Activated naive CD4-positive, alpha-beta T cell treated with anti-CD3 and anti-CD28 coated beads, Interleukin-2, amount 50 U/mL, for 72 hours (primary cell): ENCODE measurements around the gene L3MBTL4. TPM values are rescaled to one million over a fixed set of nuclear protein-coding genes. Genes with fewer than 3 reads are reported as not detected.
"Not testable (repeated sequence)": the region's sequence is repeated elsewhere in the genome, so short reads cannot be mapped to it uniquely, and the experiment has no call there.

Source experiments
- ATAC-seq, 2 donors: fragments of 150-1000 bp; cut with Tn5 transposase; 2 replicates each; pipeline ENCODE4 v1.10.0; 2021; ENCODE audit warnings: mild to moderate bottlenecking in 2 of 2, moderate library complexity in 2 of 2
- DNase-seq, 2 donors: peaks; one replicate each; pipeline ENCODE4 v3.0.0; 2021 to 2022; ENCODE audit warnings: low spot score in 2 of 2
- H3K27ac Mint-ChIP-seq, 2 donors: one replicate each; pipeline ENCODE4 v1.8.0; 2022; ENCODE audit warnings: mild to moderate bottlenecking in 2 of 2, mixed read lengths in 2 of 2
- H3K36me3 Mint-ChIP-seq, 2 donors: one replicate each; pipeline ENCODE4 v1.8.0; 2022; ENCODE audit warnings: mixed read lengths in 2 of 2
- H3K9me3 Mint-ChIP-seq, 2 donors: one replicate each; pipeline ENCODE4 v1.8.0; 2022; ENCODE audit warnings: mixed read lengths in 2 of 2
- total RNA-seq, 2 donors: library from RNA; stranded (reverse); gene quantifications; one replicate each; pipeline ENCODE4 v1.2.3, GENCODE V29; 2022

L3MBTL4 gene
- total RNA-seq, 2 donors from 2014 or later, result 0.10 to 0.55 TPM

DNA sequence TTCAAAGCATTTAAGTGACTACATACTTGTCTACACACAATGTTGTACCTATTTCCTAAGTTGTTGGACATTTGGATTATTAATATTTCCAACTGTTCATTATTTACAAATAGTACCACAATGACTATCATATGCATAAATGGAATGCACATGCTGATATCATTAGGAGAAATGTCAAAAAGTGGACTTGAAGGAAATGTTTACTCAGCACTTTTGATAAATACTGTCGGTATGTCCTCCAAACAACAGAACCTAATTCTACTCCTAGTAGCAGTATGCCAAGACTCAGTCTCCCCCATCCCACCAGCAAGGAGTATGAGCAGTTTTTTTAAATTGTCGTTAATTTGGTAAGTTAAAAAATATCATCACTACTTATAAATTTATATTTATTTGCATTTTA lies 116.8 kb downstream of the L3MBTL4 start:
- Mint-ChIP-seq H3K9me3 (no peaks in the 10 kb centered on the region), H3K36me3 (no peaks in the 10 kb centered on the region), H3K27ac (no peak overlapping the region)
- ATAC-seq, result no peak
- DNase-seq, result no peak

DNA sequence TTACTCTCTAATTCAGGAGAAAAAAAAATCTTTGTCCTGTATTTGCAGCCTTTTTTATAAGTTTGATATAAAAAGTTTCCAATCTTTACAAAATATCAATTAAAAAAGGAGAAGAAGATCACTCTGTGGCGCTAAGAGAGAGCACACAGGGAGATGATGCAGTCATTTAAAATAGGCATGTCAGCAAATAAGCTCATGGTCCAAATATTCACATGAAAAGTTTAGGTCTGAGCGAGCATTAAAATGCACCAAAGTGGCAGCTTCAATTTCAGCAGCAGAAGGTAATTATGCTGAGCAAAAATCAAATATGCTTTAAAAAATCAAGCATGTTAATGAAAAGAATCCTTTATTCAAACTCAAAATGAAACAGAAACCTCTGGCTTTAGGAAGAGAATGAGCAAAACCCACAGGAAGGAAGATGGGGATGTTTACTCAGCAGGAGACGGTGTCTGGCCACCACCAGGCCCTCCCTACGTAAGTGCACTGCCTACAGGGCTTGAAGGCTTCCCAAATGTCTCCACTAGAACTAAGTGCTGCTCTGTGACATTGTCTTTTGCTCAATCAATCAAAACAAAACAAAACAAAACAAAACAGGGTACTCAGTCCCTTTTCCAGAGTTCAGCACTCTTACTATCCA lies 120.4 kb downstream of the L3MBTL4 start:
- Mint-ChIP-seq H3K36me3 (no peaks in the 10 kb centered on the region), H3K27ac (no peak overlapping the region), H3K9me3 (no peaks in the 10 kb centered on the region)
- DNase-seq (no peak), ATAC-seq (no peak)

DNA sequence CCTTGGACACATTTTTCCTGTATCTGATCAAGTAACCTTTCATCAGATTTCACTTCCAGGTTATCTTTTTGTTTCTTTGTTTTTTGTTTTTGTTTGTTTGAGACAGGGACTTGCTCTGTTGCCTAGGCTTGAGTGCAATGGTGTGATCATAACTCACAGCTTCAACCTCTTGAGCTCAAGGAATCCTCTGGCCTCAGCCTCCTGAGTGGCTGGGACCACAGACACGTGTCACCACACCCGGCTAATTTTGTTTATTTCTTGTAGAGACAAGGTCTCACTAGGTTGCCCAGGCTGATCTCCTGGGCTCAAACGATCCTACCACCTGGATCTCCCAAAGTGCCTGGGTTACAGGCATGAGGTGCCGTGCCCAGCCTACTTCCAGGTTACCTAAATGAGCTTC lies 124.9 kb downstream of the L3MBTL4 start:
- DNase-seq (no peak), ATAC-seq (no peak)
- no peaks in the 10 kb centered on the region for H3K36me3 Mint-ChIP-seq
- H3K9me3 Mint-ChIP-seq, result no peaks in the 10 kb centered on the region
- H3K27ac Mint-ChIP-seq, result no peak overlapping the region

DNA sequence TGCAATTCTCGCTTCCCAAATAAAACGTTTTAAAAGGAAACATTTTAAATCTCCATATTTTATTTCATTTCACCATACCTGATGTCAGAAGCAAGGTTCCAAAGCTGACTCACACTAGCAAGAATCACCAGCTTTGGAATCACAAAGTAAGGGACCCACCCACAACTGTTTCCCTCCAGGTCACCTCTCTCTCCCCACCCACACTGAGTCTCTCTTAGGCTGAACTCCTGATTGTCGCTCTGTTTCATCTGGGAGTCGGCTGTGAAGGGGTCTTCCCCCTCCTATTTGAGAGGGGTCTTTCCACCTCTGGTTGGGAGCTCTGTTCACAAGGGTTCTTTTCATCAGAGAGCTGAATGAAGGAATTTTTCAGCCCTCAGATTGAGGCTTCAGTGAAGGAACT lies 128.1 kb downstream of the L3MBTL4 start:
- DNase-seq, result no peak
- no peak for ATAC-seq
- no peak overlapping the region for H3K27ac Mint-ChIP-seq
- H3K9me3 Mint-ChIP-seq, result no peaks in the 10 kb centered on the region
- no peaks in the 10 kb centered on the region for H3K36me3 Mint-ChIP-seq

DNA sequence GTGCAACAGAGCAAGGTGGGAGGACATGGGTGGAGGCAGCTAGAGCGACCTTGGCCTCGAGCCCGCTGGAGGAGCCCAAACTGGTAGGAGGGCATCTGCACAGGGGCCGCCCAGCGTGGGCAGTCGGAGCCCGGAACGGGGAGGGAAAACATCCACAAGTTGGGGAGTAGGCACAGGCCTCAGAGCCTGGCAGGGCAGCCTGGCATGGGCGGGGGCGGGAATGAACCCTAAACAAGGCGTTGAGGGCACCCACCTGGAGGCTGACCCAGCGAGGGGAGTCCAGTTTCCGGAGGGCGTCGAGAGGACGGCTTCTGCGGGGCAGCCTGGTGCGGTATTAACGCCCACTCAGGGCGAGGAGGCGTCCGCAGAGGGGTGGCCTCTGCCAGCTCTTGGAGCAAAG lies 129.9 kb downstream of the L3MBTL4 start:
- ATAC-seq (no peak), DNase-seq (no peak)
- H3K27ac Mint-ChIP-seq, result no peak overlapping the region
- H3K9me3 Mint-ChIP-seq, result no peaks in the 10 kb centered on the region
- no peaks in the 10 kb centered on the region for H3K36me3 Mint-ChIP-seq

DNA sequence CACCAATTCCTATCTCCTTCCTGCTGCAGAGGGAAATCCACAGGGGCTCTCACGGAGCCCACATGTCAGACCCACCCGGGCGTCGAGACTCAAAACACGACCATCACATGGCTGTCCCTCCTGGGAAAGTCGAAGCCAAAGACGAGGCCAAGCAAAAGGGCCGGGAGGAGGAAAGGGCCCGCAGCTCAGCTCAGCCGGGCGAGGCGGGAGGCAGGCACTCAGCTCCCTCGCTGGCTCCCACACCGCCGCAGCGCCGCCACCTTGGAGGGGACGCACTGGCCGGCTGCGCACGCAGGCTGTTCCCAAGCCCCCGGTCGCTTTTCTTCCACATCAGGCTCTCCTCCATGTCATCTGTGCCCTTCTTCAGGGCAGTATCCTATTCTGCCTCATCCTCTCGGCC lies 130.4 kb downstream of the L3MBTL4 start:
- no peaks in the 10 kb centered on the region for H3K9me3 Mint-ChIP-seq
- ATAC-seq (no peak), DNase-seq (no peak)

DNA sequence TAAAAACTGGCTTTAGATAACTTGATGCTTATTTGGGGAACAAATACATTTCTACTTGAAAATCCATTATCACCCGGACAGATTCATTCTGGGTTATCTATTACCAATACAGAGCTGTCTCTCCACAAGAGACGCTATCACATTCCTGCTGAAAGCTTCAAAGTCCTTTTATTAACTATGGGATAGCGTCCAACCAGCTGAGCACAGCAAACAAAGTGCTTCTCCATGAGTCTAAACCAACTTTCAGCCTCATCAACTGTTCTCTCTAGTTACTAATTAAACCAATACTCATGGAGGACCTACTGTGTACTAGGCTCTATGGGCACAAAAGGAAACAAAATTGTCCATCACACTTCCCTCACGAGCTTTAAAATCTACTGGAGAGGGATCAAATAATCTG lies 132.8 kb downstream of the L3MBTL4 start:
- Mint-ChIP-seq H3K27ac (no peak overlapping the region), H3K36me3 (no peaks in the 10 kb centered on the region), H3K9me3 (no peaks in the 10 kb centered on the region)
- DNase-seq (no peak), ATAC-seq (no peak)

More for the DNA sequence above, 130.4 kb downstream of the L3MBTL4 start:
- H3K36me3 Mint-ChIP-seq, result no peaks in the 10 kb centered on the region
- H3K27ac Mint-ChIP-seq, result no peak overlapping the region

DNA sequence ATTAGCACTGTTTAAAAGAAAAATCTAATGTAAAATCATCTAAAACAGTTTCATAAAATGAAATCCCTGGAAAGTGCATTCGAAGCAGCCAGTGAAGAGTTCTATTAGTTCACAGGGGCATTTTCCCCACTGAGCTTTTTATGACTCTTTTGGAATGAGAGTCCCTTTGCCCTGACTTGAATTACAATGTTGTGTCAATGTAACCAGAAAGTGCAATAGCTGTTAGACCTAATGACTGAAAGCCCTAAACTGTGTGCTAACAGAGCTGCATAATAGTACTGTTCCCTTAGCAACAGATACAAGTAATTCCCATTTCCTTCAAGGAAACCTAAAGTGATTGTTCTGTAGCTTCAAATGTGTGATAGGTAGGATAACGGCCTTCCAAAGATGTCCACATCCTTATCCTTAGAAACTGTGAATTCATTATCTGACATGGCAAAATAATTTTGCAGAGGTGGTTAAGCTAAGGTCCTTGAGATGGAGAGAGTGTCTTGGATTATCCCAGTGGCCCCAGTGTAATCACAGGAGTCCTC lies 134.4 kb downstream of the L3MBTL4 start:
- Mint-ChIP-seq H3K36me3 (no peaks in the 10 kb centered on the region), H3K27ac (no peak overlapping the region), H3K9me3 (no peaks in the 10 kb centered on the region)
- no peak for ATAC-seq
- DNase-seq, result no peak

DNA sequence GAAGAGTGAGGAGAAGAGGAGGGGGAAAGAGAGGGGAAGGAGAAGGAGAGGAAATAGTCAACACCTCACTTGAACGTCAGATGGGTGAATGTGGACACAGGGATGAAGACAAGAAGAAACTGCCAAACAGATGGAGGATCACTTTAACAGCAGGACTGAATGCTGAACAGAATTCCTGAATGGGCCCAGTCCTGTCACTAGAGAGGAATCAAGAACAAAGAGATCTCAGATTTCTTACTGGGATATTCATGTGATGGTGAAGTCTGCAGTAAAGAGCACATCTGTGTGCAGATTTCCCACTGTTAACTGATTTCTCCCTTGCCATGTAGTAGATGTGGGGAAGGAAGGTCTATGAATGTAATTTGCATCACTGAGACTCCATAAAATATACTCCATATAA lies 135.4 kb downstream of the L3MBTL4 start:
- Mint-ChIP-seq H3K36me3 (no peaks in the 10 kb centered on the region), H3K27ac (no peak overlapping the region), H3K9me3 (peaks cover 4 to 6% of the 10 kb centered on the region in 2 donors)
- DNase-seq (no peak), ATAC-seq (no peak)

DNA sequence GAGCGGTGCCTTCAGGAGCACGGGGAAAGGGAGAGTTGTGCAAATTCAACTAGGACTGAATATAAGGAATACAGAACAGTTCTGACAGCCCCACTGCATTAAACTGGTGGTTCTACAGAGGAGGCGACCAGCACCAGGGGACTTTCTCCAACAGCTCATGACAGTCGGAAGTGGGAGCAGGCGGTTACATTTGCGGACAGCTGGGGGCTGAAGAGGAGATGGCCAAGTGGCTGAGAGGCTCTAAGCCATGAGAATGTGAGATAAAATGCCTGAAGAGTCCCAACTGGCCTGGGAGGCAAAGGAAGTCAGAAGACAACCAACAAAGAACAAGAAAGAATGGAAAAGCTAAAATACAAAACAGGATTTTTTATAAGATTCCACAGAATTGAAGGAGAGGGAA lies 141.3 kb downstream of the L3MBTL4 start:
- ATAC-seq (no peak), DNase-seq (no peak)
- Mint-ChIP-seq H3K27ac (no peak overlapping the region), H3K36me3 (peaks cover 0 to 11% of the 10 kb centered on the region in 2 donors), H3K9me3 (peaks cover 12 to 16% of the 10 kb centered on the region in 2 donors)

DNA sequence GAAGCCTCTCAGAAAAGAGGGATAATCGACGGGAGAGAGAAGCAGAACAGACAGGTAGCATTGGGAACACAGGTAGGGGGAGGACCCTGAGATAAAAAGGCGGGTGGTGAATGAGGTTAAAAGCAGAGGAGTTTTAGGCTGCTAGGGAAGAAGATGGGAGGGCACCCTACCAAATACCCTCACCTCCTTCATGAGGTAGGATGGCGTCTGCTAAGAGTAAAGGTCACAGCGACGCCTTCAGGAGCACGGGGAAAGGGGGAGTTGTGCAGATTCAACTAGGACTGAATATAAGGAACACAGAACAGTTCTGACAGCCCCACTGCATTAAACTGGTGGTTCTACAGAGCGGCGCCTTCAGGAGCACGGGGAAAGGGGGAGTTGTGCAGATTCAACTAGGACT lies 142.6 kb downstream of the L3MBTL4 start:
- not testable (repeated sequence) for DNase-seq, ATAC-seq, H3K27ac Mint-ChIP-seq
- Mint-ChIP-seq H3K36me3 (peaks cover 0 to 11% of the 10 kb centered on the region in 2 donors), H3K9me3 (peaks cover 12 to 16% of the 10 kb centered on the region in 2 donors)

DNA sequence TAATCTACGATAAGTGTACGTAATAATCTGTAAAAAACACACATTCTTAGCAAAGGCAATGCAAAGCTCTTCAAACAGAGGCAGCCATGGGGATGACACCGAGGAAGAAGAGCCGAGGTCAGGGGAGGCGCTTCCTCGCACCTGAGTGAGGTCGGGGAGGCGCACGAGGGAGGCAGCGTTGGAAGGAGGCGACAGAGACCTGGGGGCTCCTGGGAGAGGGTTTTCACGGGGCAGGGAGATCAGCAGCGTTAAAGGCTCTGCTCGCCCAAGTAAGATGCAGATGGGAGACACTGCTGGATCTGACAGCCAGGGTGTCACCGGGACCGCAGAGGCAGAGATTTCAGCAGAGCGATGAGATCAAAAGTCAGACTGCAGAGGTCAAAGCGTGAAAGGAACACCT lies 143.1 kb downstream of the L3MBTL4 start:
- no peak overlapping the region for H3K27ac Mint-ChIP-seq
- ATAC-seq, result no peak
- peaks cover 0 to 11% of the 10 kb centered on the region in 2 donors for H3K36me3 Mint-ChIP-seq
- DNase-seq, result no peak
- H3K9me3 Mint-ChIP-seq, result peaks cover 12 to 16% of the 10 kb centered on the region in 2 donors

DNA sequence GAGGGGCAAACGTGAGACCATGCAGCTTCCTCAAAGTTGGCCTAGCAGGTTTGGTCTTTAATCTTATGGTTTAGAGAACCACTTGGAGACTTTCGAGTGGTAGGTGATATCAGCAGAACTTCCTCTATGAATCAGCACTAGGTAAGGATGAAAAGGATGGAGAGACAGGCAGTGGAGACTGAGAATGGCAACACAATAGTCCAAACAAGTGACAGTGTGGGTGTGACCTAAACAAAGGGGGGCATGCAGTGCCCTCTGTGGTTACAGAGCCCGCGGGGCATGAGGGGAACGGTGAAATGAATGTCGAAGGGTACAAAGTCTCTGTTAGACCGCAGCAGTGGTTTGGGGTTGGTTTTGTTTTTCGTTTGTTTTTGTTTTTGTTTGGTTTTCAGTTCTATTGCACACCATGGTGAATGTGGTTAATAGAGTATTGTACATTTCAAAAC lies 143.9 kb downstream of the L3MBTL4 start:
- H3K36me3 Mint-ChIP-seq, result peaks cover 0 to 11% of the 10 kb centered on the region in 2 donors

DNA sequence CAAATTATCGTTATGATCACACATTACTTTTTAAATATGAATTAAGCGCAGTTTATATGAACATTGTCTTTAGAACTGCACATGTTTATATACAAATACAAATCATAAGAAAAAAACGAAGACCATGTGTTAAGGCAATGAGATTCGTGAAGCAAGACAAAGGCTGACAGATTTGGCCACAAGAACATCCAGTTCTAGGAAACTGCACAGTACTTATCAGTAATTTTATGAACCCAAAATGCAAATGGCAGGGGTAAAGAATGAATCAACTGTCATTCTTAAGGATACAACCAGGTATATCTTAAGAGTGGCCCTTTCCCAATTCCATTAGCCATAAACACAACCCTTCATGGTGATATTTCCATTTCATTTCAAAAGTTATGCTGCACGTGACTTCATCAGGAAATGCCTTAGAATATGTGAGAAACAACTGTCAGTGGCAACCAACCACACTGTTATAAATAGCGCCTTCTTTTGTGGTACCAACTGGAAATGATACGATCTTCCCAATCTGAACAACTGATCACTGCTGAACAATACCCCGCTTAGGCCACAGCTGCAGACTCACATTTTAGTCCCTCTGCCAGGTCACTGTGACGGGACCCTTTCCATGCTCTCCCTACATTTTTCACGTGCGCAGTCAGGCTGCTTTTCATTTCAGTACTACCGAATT lies 144.9 kb downstream of the L3MBTL4 start:
- ATAC-seq, result no peak
- H3K36me3 Mint-ChIP-seq, result peaks cover 0 to 11% of the 10 kb centered on the region in 2 donors
- H3K27ac Mint-ChIP-seq, result no peak overlapping the region
- no peak for DNase-seq
- H3K9me3 Mint-ChIP-seq, result peaks cover 8 to 13% of the 10 kb centered on the region in 2 donors

More for the DNA sequence above, 143.9 kb downstream of the L3MBTL4 start:
- ATAC-seq (peak; percentile 31 to 52), DNase-seq (no peak)
- peaks cover 12 to 16% of the 10 kb centered on the region in 2 donors for H3K9me3 Mint-ChIP-seq
- peak overlapping the region in 1 of 2 donors; percentile 11 for H3K27ac Mint-ChIP-seq

DNA sequence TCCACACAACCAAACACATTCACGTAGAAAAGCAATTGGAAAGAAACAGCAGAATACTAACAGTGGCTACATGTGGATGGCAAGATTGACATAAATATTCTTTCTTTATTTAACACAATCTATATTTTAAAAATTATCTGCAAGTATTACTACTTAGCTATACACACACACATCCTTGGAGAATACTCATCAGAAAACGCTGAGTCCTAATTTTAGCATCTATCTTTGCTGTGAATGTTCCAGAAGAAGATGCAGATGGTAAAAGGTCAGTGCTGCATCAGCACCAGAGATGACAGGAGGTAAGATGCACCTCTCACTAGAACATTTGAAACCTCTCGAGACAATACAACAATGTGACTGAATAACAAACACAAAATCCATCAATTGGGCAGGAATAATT lies 148.5 kb downstream of the L3MBTL4 start:
- DNase-seq (no peak), ATAC-seq (no peak)
- Mint-ChIP-seq H3K36me3 (peaks cover 0 to 11% of the 10 kb centered on the region in 2 donors), H3K27ac (no peak overlapping the region), H3K9me3 (peaks cover 8 to 13% of the 10 kb centered on the region in 2 donors)

DNA sequence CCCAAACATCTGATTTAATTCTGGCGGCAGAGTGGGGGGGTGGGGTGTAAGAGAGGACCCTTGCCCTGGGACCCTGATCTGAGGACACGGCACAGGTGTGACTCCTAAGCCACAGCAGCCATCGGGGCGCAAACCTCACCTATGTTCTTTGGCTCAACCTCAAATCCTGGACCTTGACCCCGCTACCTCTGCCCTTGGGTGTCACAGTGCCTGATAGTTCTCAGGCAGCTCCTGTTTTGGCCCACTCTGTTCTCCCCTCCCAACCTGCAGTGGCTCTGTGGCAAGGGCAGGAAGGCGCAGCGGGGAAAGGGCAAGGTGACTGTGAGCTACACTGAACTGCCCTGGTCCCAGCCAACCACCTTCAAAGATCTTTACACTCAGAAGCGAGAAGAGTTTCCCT lies 152.8 kb downstream of the L3MBTL4 start:
- Mint-ChIP-seq H3K36me3 (peaks cover 7 to 12% of the 10 kb centered on the region in 2 donors), H3K27ac (no peak overlapping the region), H3K9me3 (peaks cover 18 to 28% of the 10 kb centered on the region in 2 donors)
- ATAC-seq, result no peak
- no peak for DNase-seq

DNA sequence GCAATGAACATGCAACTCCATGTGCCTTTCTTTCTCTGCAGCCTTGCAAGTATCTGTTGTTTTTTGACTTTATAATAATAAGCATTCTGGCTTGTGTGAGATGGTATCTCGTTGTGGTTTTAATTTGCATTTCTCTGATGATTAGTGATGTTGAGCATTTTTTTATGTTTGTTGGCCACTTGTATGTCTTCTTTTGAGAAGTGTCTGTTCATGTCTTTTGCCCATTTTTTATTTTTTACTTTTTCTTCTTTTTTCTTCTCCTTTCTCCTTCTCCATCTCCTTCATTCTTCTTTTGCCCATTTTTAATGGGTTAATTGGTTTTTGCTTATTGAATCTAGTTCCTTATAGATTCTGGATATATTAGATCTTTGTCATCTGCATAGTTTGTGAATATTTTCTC lies 155.4 kb downstream of the L3MBTL4 start:
- H3K27ac Mint-ChIP-seq, ATAC-seq, DNase-seq: not testable (repeated sequence)
- Mint-ChIP-seq H3K36me3 (peaks cover 7 to 23% of the 10 kb centered on the region in 2 donors), H3K9me3 (peaks cover 18 to 33% of the 10 kb centered on the region in 2 donors)
